Measurements from ENCODE around the gene DSG4.
"Not testable (repeated sequence)": the region's sequence is repeated elsewhere in the genome, so short reads cannot be mapped to it uniquely, and the experiment has no call there.

The DSG4 gene

GRCh38 chr18:31376477-31376876 lies at the start of gene DSG4:
TSS of gene DSG4 (plus strand) at chr18:31376777. CDS start at chr18:31376912, 135 bp downstream.
- ATAC-seq: no peak

DNA sequence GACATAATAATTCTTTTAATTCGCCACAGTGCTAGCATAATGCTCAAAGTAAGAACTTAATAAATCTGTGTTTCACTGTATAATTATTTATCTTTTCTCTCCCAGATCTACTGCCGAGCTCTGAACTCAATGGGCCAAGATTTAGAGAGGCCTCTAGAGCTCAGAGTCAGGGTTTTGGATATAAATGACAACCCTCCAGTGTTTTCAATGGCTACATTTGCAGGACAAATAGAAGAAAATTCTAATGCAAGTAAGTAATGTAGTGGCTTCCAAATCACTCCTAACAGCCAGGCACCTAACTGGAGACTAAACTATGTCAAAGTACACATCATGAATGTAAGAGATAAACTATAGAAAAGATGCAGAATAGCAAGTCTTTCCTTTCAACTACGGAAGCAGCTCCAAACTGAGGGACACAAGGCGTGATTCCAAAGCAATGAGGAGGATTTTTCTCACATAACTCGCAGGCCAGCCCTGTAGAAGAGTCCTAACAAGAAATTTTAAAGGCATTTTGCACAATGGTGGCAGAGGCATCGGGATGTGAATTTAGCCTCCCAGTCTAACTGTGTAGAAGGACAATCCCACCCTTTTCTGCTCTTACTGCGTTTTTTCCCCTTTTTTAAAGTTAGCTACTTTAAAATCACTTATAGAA lies 46.7 kb upstream of the DSG4 start:
- ATAC-seq: no peak

- no peak for ATAC-seq
Measured at GRCh38 chr18:31343454-31343853, 33.1 kb upstream of the DSG4 start.

- ATAC-seq: not testable (repeated sequence)
Measured at GRCh38 chr18:31353336-31353735, 23.2 kb upstream of the DSG4 start.

GRCh38 chr18:31354990-31355389 lies 21.6 kb upstream of the DSG4 start:
- ATAC-seq: no peak

DNA sequence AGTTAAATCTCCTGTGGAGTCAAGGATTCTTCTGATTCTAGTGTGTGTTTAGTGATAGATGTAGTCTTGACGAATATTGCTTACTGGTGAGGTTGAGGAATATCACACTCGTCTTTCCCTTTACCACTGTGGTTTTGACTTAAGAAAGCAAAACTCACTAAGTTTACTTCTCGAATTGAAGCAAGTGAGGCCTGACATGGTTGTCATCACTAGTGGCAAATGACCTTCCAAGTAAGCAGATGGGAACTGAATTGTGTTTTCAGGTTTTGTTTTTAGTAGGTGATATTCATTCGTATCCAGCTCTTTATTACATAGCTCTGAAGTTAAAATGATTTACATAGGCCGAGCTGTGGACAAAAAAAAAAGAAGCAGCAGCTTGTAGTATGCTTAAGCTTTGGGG lies 20.6 kb upstream of the DSG4 start:
- ATAC-seq: no peak

- ATAC-seq: no peak
Measured at GRCh38 chr18:31364190-31364589, 12.4 kb upstream of the DSG4 start.

GRCh38 chr18:31369478-31369877 lies 7.1 kb upstream of the DSG4 start:
- ATAC-seq: no peak

GRCh38 chr18:31371989-31372388 lies 4.6 kb upstream of the DSG4 start:
- no peak for ATAC-seq

DNA sequence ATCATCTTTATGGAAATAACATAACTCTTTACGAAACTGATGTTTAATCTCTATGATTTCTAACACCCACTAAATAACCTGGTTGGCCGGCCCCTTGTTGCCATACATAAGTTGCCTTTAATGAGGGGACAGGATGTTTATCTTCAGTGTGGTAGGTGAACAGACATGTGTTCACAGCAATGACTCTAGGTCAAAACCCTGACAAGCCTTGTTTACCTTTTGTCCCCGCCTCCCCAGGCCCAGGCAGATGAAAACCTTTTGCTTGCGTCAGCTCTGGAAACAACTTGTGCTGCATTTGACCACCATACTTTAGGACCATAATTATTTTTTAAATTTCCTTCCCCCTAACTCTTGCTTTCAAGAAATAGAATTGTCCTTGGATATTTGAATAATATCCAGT lies 2.9 kb upstream of the DSG4 start:
- no peak for ATAC-seq

DNA sequence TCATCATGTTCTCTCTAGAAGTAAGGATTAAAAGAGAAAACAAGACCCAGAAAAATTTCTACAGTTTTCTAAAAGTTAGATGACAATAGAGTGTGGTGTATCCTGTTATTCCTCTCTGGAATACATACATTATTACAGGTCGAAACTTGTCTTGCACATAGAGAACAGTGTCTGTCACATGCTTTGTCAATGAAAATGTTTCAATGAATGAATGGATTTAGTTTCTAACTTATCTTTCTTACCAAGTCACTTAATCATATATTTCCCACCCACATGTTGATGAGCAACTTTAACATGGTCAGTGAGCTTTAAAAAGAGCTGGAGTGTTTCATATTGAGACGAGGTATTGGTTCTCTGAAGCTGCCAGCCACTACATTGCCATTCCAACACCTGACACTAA lies 4.3 kb downstream of the DSG4 start:
- no peak for ATAC-seq

DNA sequence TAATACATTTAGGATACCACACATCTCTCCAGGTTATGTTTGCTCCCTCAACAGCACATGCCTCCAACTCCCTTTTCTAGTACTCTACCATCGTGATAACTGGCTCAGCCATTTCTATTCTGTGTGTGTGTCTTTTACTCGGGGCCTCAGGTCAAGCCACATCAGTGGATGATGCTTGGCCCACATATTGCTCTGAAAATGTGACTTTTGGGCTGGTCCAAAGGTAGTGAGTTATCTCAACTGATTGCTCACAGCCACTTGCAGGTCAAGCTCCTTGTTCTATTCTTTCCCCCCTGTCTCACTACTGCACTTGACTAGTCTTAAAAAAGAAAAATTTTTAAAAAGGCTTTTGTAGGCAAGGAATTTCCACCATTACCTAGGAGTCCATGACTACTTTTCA lies 5.5 kb downstream of the DSG4 start:
- ATAC-seq: no peak

DNA sequence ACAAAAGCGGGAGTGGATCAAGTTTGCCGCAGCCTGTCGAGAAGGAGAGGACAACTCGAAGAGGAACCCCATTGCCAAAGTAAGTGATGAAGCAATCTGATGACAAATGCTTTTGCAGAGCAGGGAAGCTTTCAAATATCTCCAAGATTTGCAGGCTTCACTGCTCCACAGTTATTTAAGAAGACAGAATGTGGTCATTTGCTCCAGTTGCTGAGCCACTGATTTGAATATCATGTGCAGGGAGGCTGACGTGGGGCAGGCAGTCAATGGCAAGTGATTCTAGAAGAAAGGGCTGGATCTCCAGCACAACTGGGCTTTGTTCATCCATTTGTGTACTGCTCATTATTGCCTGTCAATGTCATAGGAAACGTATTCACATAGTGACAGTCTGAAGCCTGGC lies 10.2 kb downstream of the DSG4 start:
- no peak for ATAC-seq

DNA sequence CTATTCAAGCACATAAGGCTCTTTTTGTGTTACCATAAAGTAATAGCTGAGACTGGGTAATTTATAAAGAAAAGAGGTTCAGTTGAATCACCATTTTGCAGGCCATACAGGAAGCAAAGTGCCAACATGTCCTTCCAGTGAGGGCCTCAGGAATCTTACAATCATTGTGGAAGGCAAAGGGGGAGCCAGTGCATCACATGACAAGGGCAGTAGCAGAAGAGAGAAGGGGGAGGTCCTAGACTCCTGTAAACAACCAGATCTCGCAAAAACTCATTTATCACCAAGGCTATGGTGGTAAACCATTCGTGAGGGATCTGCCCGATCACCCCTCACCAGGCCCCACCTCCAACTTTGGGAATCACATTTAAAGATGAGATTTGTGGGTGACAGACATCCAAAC lies 16.7 kb downstream of the DSG4 start:
- ATAC-seq: no peak

- no peak for ATAC-seq
Measured at GRCh38 chr18:31396796-31397612, 20.4 kb downstream of the DSG4 start.

DNA sequence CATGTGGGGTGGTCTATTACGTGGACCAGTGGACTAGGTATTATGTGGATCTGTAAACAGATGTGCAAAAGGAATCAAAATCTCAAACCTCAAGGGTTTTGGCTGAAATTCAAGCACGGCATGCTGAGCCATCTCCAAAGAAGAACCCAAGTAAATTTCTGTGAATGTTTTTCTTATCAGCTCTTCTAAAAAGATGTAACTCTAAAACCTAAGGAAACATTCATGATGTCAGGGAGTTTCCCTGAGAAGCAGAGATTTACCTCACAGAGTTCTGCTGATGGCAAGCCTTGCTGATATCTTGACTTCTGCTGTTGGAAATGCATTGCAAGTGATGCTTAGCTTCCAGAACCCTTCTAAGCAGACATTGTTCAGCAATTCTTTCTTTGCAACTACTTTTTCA lies 21.6 kb downstream of the DSG4 start:
- ATAC-seq: no peak

DNA sequence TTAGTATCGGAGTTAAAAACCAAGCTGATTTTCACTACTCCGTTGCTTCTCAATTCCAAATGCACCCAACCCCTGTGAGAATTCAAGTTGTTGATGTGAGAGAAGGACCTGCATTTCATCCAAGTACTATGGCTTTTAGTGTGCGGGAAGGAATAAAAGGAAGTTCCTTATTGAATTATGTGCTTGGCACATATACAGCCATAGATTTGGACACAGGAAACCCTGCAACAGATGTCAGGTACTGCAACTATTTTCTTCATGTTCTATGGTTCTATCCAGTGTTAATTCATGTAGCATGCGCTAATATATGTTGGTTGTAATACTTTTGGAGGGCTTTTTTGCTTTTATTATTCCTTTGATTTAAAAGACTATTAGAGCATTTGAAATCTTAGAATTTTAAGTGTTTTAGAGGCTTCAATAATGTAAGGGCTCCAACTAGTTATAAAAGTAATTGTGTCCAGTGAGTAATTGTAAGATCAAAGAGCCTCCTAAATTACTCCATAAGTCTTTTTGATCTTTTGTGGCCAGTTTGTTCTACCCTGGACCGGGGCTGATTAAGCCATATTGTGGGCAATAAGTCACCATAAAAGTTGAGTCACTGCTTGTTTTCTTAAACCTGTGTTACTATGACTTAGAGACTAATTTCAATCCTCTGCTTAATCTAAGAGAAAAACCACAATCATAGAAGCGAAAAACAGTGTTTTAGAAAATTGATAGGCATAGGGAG lies 22.9 kb downstream of the DSG4 start:
- no peak for ATAC-seq

DNA sequence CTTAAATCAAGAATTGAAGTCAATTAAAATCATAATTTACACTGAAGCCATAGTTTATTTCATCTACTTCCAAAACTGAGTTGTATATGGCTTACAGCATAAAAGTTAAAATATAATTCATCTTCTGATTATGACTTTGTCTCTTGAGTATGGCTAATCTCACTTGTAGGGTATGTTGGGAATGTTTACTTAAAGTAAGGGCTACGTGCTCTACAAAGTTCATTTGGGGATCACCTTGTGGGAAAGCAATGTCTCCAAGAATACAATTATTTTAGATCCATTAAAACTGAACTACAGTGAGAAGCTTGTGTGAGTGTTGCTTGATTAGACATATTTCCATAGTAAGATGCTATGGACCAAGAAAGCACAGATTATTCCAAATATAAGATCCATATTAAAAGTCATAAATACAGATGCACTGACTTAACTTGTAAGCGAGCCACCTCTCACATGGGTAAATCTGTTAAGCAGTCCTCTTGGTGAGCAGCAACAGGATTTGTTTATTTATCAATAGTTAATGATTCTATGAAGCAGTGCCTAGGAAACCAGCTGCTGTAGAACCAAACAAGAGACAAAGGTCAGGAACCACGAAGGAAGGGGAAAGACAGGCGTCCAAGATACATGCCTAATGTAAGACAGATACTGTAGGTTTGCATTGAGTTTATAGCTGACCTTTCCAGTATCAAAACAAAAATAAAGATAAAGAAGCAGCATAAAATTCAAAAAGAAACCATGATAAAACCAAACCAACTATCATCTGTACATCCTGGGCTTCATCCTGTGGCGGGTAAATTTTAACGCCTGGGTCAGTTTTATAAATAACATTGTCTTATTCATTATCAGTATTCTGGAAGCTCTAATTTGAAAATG lies 24.8 kb downstream of the DSG4 start:
- ATAC-seq: no peak

- no peak for ATAC-seq
Measured at GRCh38 chr18:31402026-31402373, 25.4 kb downstream of the DSG4 start.

- no peak for ATAC-seq
Measured at GRCh38 chr18:31403409-31403808, 26.8 kb downstream of the DSG4 start.

GRCh38 chr18:31407649-31408048 lies 31.1 kb downstream of the DSG4 start:
- no peak for ATAC-seq

- ATAC-seq: no peak
Measured at GRCh38 chr18:31409276-31409675, 32.7 kb downstream of the DSG4 start.
